ENCODE data around the gene CFAP20DC. TPM values are rescaled to one million over a fixed set of nuclear protein-coding genes. Genes with fewer than 3 reads are reported as not detected.

CFAP20DC gene
- total RNA-seq, 1 donor from 2014 or later, result 0.57 TPM

- Histone ChIP-seq H3K4me1 (ENCODE audit: insufficient read depth, low read length) (no peaks in the 10 kb centered on the region), H3K9me3 (ENCODE audit: insufficient read depth, low read depth, low read length) (no peaks in the 10 kb centered on the region), H4K20me1 (ENCODE audit: insufficient read depth, low read length) (no peaks in the 10 kb centered on the region), H3K4me3 (ENCODE audit: insufficient read depth, low read depth, low read length) (no peak overlapping the region), H3K27ac (ENCODE audit: low read depth, low read length) (no peak overlapping the region), H3K36me3 (ENCODE audit: insufficient read depth, low read length) (no peaks in the 10 kb centered on the region), H2AFZ (ENCODE audit: low read depth, low read length) (no peak overlapping the region), H3K27me3 (ENCODE audit: insufficient read depth, low read length) (no peaks in the 10 kb centered on the region), H3K79me2 (ENCODE audit: insufficient read depth, low read length) (no peaks in the 10 kb centered on the region), H3K9ac (ENCODE audit: low read length) (no peak overlapping the region), H3K4me2 (ENCODE audit: low read length) (no peak overlapping the region)
- Mint-ChIP-seq H3K4me1 (ENCODE audit: low read depth, unreplicated experiment) (no peaks in the 10 kb centered on the region), H3K4me3 (ENCODE audit: unreplicated experiment) (no peak overlapping the region), H3K9me3 (ENCODE audit: unreplicated experiment) (peaks cover 5% of the 10 kb centered on the region), H3K27me3 (ENCODE audit: low read depth, unreplicated experiment) (no peaks in the 10 kb centered on the region), H3K27ac (ENCODE audit: unreplicated experiment) (no peak overlapping the region), H3K36me3 (ENCODE audit: low read depth, unreplicated experiment) (no peaks in the 10 kb centered on the region)
- TF ChIP-seq EZH2 (IDR thresholded peaks at IDR 0.05; ENCODE audit: insufficient read depth, low read length), result no peak
- TF ChIP-seq CTCF (IDR thresholded peaks at IDR 0.05; ENCODE audit: insufficient read depth, low read depth, low read length), result no peak
- FAIRE-seq, result no peak
- no peak for DNase-seq (ENCODE audit: low read depth)
Measured at GRCh38 chr3:58948018-58948417, 101.8 kb downstream of the CFAP20DC start.

- no peak overlapping the region for H3K27ac ChIP-seq (ENCODE audit: low read depth, low read length)
- no peaks in the 10 kb centered on the region for H3K36me3 ChIP-seq (ENCODE audit: insufficient read depth, low read length)
- H3K4me1 Mint-ChIP-seq (ENCODE audit: low read depth, unreplicated experiment), result no peaks in the 10 kb centered on the region
- H3K4me1 ChIP-seq (ENCODE audit: insufficient read depth, low read length), result no peaks in the 10 kb centered on the region
- no peak overlapping the region for H3K4me3 Mint-ChIP-seq (ENCODE audit: unreplicated experiment)
- no peak for FAIRE-seq
- no peak overlapping the region for H3K27ac Mint-ChIP-seq (ENCODE audit: unreplicated experiment)
- H3K27me3 ChIP-seq (ENCODE audit: insufficient read depth, low read length), result no peaks in the 10 kb centered on the region
- TF ChIP-seq EZH2 (IDR thresholded peaks at IDR 0.05; ENCODE audit: insufficient read depth, low read length) (no peak), CTCF (IDR thresholded peaks at IDR 0.05; ENCODE audit: insufficient read depth, low read depth, low read length) (no peak)
- H3K79me2 ChIP-seq (ENCODE audit: insufficient read depth, low read length), result no peaks in the 10 kb centered on the region
- no peaks in the 10 kb centered on the region for H3K36me3 Mint-ChIP-seq (ENCODE audit: low read depth, unreplicated experiment)
- H4K20me1 ChIP-seq (ENCODE audit: insufficient read depth, low read length), result no peaks in the 10 kb centered on the region
- no peak overlapping the region for H3K4me3 ChIP-seq (ENCODE audit: insufficient read depth, low read depth, low read length)
- no peak overlapping the region for H3K4me2 ChIP-seq (ENCODE audit: low read length)
- no peak for DNase-seq (ENCODE audit: low read depth)
- no peaks in the 10 kb centered on the region for H3K27me3 Mint-ChIP-seq (ENCODE audit: low read depth, unreplicated experiment)
- H3K9me3 ChIP-seq (ENCODE audit: insufficient read depth, low read depth, low read length), result no peaks in the 10 kb centered on the region
- no peak overlapping the region for H3K9ac ChIP-seq (ENCODE audit: low read length)
- H2AFZ ChIP-seq (ENCODE audit: low read depth, low read length), result no peak overlapping the region
- peaks cover 5% of the 10 kb centered on the region for H3K9me3 Mint-ChIP-seq (ENCODE audit: unreplicated experiment)
Measured at GRCh38 chr3:58946875-58947274, 103.0 kb downstream of the CFAP20DC start.

GRCh38 chr3:58938057-58938456, 111.8 kb downstream of the CFAP20DC start:
- no peaks in the 10 kb centered on the region for H3K4me1 ChIP-seq (ENCODE audit: insufficient read depth, low read length)
- no peak overlapping the region for H3K9ac ChIP-seq (ENCODE audit: low read length)
- no peaks in the 10 kb centered on the region for H3K79me2 ChIP-seq (ENCODE audit: insufficient read depth, low read length)
- no peak overlapping the region for H2AFZ ChIP-seq (ENCODE audit: low read depth, low read length)
- Mint-ChIP-seq H3K4me1 (ENCODE audit: low read depth, unreplicated experiment) (no peaks in the 10 kb centered on the region), H3K27me3 (ENCODE audit: low read depth, unreplicated experiment) (no peaks in the 10 kb centered on the region), H3K36me3 (ENCODE audit: low read depth, unreplicated experiment) (peaks cover 2% of the 10 kb centered on the region), H3K9me3 (ENCODE audit: unreplicated experiment) (no peaks in the 10 kb centered on the region), H3K4me3 (ENCODE audit: unreplicated experiment) (no peak overlapping the region), H3K27ac (ENCODE audit: unreplicated experiment) (no peak overlapping the region)
- no peaks in the 10 kb centered on the region for H4K20me1 ChIP-seq (ENCODE audit: insufficient read depth, low read length)
- H3K27me3 ChIP-seq (ENCODE audit: insufficient read depth, low read length), result no peaks in the 10 kb centered on the region
- H3K36me3 ChIP-seq (ENCODE audit: insufficient read depth, low read length), result no peaks in the 10 kb centered on the region
- no peaks in the 10 kb centered on the region for H3K9me3 ChIP-seq (ENCODE audit: insufficient read depth, low read depth, low read length)
- no peak overlapping the region for H3K4me3 ChIP-seq (ENCODE audit: insufficient read depth, low read depth, low read length)
- FAIRE-seq (no peak), DNase-seq (ENCODE audit: low read depth) (no peak)
- no peak for TF ChIP-seq EZH2 (IDR thresholded peaks at IDR 0.05; ENCODE audit: insufficient read depth, low read length)
- no peak for TF ChIP-seq CTCF (IDR thresholded peaks at IDR 0.05; ENCODE audit: insufficient read depth, low read depth, low read length)
- no peak overlapping the region for H3K27ac ChIP-seq (ENCODE audit: low read depth, low read length)
- H3K4me2 ChIP-seq (ENCODE audit: low read length), result no peak overlapping the region
